HepG2 (cell line): ENCODE measurements around the gene VSTM5. TPM values are rescaled to one million over a fixed set of nuclear protein-coding genes. Genes with fewer than 3 reads are reported as not detected.
A peak's percentile ranks its signal among the peaks of the same experiment; 100 is the strongest.

Experiments
- CBX5 ChIP-seq: sonication (generic); formaldehyde crosslinking; IDR thresholded peaks from 2 replicates; pipeline ENCODE4 v1.4.0; 2020; ENCODE audit warnings: missing genetic modification reagents, borderline replicate concordance
- HDAC1 ChIP-seq: sonication (generic); formaldehyde crosslinking; IDR thresholded peaks from 2 replicates; pipeline ENCODE4 v1.5.1; 2020; ENCODE audit warnings: mild to moderate bottlenecking, missing genetic modification reagents
- KDM6A ChIP-seq: IDR thresholded peaks from 2 replicates; pipeline ENCODE4 v1.6.1; 2016; ENCODE audit warnings: low read depth
- PATZ1 ChIP-seq: sonication (generic); formaldehyde crosslinking; IDR thresholded peaks from 2 replicates; pipeline ENCODE4 v1.4.0; 2020; ENCODE audit warnings: missing genetic modification reagents
- RXRB ChIP-seq: IDR thresholded peaks from 2 replicates; pipeline ENCODE4 v1.6.1; 2016; ENCODE audit warnings: borderline replicate concordance, missing genetic modification reagents, missing compliant biosample characterization
- SETDB1 ChIP-seq: sonication (generic); formaldehyde crosslinking; IDR thresholded peaks from 2 replicates; pipeline ENCODE4 v1.5.1; 2020; ENCODE audit warnings: missing genetic modification reagents, mild to moderate bottlenecking, borderline replicate concordance
- SOX13 ChIP-seq, 3 experiments: fragments of 450-650 bp in 1 of 3; sonication (generic) in 1 of 3; formaldehyde crosslinking in 1 of 3; IDR thresholded peaks in 2 of 3; conservative IDR thresholded peaks in 1 of 3; 2 replicates each; pipeline versions ENCODE4 v1.5.0 to v1.6.1; 2016 to 2020; ENCODE audit warnings: antibody characterized with exemption in 1 of 3, mild to moderate bottlenecking in 1 of 3, missing compliant biosample characterization in 1 of 3, missing genetic modification reagents in 1 of 3, moderate library complexity in 1 of 3
- ZNF484 ChIP-seq: sonication (generic); formaldehyde crosslinking; IDR thresholded peaks from 2 replicates; pipeline ENCODE4 v1.5.1; 2020; ENCODE audit warnings: mild to moderate bottlenecking, low read depth, missing genetic modification reagents, borderline replicate concordance
- ZNF501 ChIP-seq: sonication (generic); formaldehyde crosslinking; IDR thresholded peaks from 2 replicates; pipeline ENCODE4 v1.5.1; 2020; ENCODE audit warnings: mild to moderate bottlenecking, moderate library complexity, missing genetic modification reagents
- ZNF543 ChIP-seq: sonication (generic); formaldehyde crosslinking; IDR thresholded peaks from 2 replicates; pipeline ENCODE4 v1.4.0; 2020; ENCODE audit warnings: mild to moderate bottlenecking, missing genetic modification reagents
- ZNF580 ChIP-seq: IDR thresholded peaks from 2 replicates; pipeline ENCODE4 v1.6.1; 2016; ENCODE audit warnings: low read depth, borderline replicate concordance
- ZNF672 ChIP-seq: sonication (generic); formaldehyde crosslinking; IDR thresholded peaks from 2 replicates; pipeline ENCODE4 v1.8.1; 2022; ENCODE audit warnings: missing genetic modification reagents
- ZNF790 ChIP-seq: sonication (generic); formaldehyde crosslinking; IDR thresholded peaks from 2 replicates; pipeline ENCODE4 v1.8.0; 2022; ENCODE audit warnings: missing genetic modification reagents, mild to moderate bottlenecking, borderline replicate concordance
- ZNF850 ChIP-seq: sonication (generic); formaldehyde crosslinking; conservative IDR thresholded peaks from 2 replicates; pipeline ENCODE4 v1.9.0; 2021; ENCODE audit warnings: mild to moderate bottlenecking, missing genetic modification reagents
- polyA plus RNA-seq, 8 experiments: library from polyadenylated mRNA; depleted of rRNA in 3 of 8; stranded (reverse) in 7 of 8; unstranded in 1 of 8; fragments of >200 nt; fragmentation: Illumina TruSeq in 4 of 8; extraction: Trizol in 4 of 8; gene quantifications; 2 replicates each; pipeline versions ENCODE4 v1.2.1 to v1.2.3, GENCODE V29; 2011 to 2016; ENCODE audit warnings: low read depth in 4 of 8, missing spikeins in 1 of 8, mixed read lengths in 1 of 8; ENCODE audit not compliant: insufficient read depth in 1 of 8
- total RNA-seq, 5 experiments: library from RNA; depleted of rRNA; stranded (reverse); fragments of >200 nt; fragmentation: Illumina TruSeq; extraction: Trizol; gene quantifications; 2 replicates each; pipeline ENCODE4 v1.2.3, GENCODE V29; 2016; ENCODE audit warnings: low read depth in 1 of 5
- TF ChIP-seq, protein P1 (sequence below): sonication (generic); formaldehyde crosslinking; IDR thresholded peaks from 2 replicates; pipeline ENCODE4 v1.4.0; 2020; ENCODE audit warnings: missing genetic modification reagents; ENCODE audit errors: not compliant biosample characterization
- TF ChIP-seq, protein P2 (sequence below): sonication (generic); formaldehyde crosslinking; IDR thresholded peaks from 2 replicates; pipeline ENCODE4 v1.5.1; 2020; ENCODE audit warnings: mild to moderate bottlenecking, missing genetic modification reagents, borderline replicate concordance

Gene VSTM5
- total and polyA plus RNA-seq, 2 of the 13 experiments (the other 11 are each of a cell fraction or from before 2014, with no cell fraction given), result not detected

GRCh38 chr11:93784145-93784934 is 66.1 kb downstream of the VSTM5 start, which contains the start of gene MED17 (continued):
- TF ChIP-seq, protein P1, sequence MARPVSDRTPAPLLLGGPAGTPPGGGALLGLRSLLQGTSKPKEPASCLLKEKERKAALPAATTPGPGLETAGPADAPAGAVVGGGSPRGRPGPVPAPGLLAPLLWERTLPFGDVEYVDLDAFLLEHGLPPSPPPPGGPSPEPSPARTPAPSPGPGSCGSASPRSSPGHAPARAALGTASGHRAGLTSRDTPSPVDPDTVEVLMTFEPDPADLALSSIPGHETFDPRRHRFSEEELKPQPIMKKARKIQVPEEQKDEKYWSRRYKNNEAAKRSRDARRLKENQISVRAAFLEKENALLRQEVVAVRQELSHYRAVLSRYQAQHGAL (CRISPR knock-in tag), result no peak
- peak; percentile 82; the same call in 1 of the 2 replicates for TF ChIP-seq HDAC1 (CRISPR knock-in tag)
- TF ChIP-seq ZNF850 (CRISPR knock-in tag), result no peak
- 0 out of 2 replicates have a peak, but pooled peaks have one; percentile 8 for TF ChIP-seq ZNF580 (CRISPR knock-in tag)
- TF ChIP-seq ZNF543 (CRISPR knock-in tag), result 0 out of 2 replicates have a peak, but pooled peaks have one; percentile 67
- TF ChIP-seq KDM6A, result no peak
- TF ChIP-seq PATZ1 (CRISPR knock-in tag), result no peak
- TF ChIP-seq ZNF672 (CRISPR knock-in tag), result no peak
- TF ChIP-seq, protein P2, sequence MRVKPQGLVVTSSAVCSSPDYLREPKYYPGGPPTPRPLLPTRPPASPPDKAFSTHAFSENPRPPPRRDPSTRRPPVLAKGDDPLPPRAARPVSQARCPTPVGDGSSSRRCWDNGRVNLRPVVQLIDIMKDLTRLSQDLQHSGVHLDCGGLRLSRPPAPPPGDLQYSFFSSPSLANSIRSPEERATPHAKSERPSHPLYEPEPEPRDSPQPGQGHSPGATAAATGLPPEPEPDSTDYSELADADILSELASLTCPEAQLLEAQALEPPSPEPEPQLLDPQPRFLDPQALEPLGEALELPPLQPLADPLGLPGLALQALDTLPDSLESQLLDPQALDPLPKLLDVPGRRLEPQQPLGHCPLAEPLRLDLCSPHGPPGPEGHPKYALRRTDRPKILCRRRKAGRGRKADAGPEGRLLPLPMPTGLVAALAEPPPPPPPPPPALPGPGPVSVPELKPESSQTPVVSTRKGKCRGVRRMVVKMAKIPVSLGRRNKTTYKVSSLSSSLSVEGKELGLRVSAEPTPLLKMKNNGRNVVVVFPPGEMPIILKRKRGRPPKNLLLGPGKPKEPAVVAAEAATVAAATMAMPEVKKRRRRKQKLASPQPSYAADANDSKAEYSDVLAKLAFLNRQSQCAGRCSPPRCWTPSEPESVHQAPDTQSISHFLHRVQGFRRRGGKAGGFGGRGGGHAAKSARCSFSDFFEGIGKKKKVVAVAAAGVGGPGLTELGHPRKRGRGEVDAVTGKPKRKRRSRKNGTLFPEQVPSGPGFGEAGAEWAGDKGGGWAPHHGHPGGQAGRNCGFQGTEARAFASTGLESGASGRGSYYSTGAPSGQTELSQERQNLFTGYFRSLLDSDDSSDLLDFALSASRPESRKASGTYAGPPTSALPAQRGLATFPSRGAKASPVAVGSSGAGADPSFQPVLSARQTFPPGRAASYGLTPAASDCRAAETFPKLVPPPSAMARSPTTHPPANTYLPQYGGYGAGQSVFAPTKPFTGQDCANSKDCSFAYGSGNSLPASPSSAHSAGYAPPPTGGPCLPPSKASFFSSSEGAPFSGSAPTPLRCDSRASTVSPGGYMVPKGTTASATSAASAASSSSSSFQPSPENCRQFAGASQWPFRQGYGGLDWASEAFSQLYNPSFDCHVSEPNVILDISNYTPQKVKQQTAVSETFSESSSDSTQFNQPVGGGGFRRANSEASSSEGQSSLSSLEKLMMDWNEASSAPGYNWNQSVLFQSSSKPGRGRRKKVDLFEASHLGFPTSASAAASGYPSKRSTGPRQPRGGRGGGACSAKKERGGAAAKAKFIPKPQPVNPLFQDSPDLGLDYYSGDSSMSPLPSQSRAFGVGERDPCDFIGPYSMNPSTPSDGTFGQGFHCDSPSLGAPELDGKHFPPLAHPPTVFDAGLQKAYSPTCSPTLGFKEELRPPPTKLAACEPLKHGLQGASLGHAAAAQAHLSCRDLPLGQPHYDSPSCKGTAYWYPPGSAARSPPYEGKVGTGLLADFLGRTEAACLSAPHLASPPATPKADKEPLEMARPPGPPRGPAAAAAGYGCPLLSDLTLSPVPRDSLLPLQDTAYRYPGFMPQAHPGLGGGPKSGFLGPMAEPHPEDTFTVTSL (CRISPR knock-in tag), result peak; percentile 37; the same call in 1 of the 2 replicates
- TF ChIP-seq SOX13 (IDR thresholded peaks at IDR 0.05), result no peak
- peak in 1 of 2 experiments; percentile 18; a peak in 1 of 4 replicates for TF ChIP-seq SOX13 (CRISPR knock-in tag; conservative IDR thresholded peaks at IDR 0.05 in 1 of 2, IDR thresholded peaks at IDR 0.05 in 1 of 2)
- peak; percentile 75; the same call in 1 of the 2 replicates for TF ChIP-seq ZNF501 (CRISPR knock-in tag)
- TF ChIP-seq ZNF790 (CRISPR knock-in tag), result no peak
- TF ChIP-seq SETDB1, result no peak
- peak; percentile 38; the same call in 1 of the 2 replicates for TF ChIP-seq CBX5
- TF ChIP-seq ZNF484, result no peak
- no peak for TF ChIP-seq RXRB (CRISPR knock-in tag)
